Measurements from ENCODE around the gene SMIM15. TPM values are rescaled to one million over a fixed set of nuclear protein-coding genes. Genes with fewer than 3 reads are reported as not detected.
"Not testable (repeated sequence)": the region's sequence is repeated elsewhere in the genome, so short reads cannot be mapped to it uniquely, and the experiment has no call there.

Gene SMIM15
- 58.7 and 83.1 TPM in 2 replicates for total RNA-seq

GRCh38 chr5:61162010-61162831 is at the start of gene SMIM15:
Gene SMIM15 (minus strand): TSS chr5:61162468. CDS start chr5:61160171, 2,297 bp downstream.
- DNase-seq = peak; percentile 82

- DNase-seq = no peak
These were observed 45.6 kb upstream of the SMIM15 start for GRCh38 chr5:61207884-61208283.

GRCh38 chr5:61205013-61205412 is 42.7 kb upstream of the SMIM15 start:
- DNase-seq = no peak

- DNase-seq = no peak
These were observed 39.9 kb upstream of the SMIM15 start for GRCh38 chr5:61202213-61202612.

- DNase-seq = no peak
These were observed 38.4 kb upstream of the SMIM15 start for GRCh38 chr5:61200582-61201155.

GRCh38 chr5:61198606-61199005 is 36.3 kb upstream of the SMIM15 start:
- no peak for DNase-seq

GRCh38 chr5:61187826-61188225 is 25.6 kb upstream of the SMIM15 start:
- not testable (repeated sequence) for DNase-seq

GRCh38 chr5:61187352-61187751 is 25.1 kb upstream of the SMIM15 start:
- not testable (repeated sequence) for DNase-seq

GRCh38 chr5:61186634-61187033 is 24.4 kb upstream of the SMIM15 start:
- no peak for DNase-seq

- DNase-seq = no peak
These were observed 22.4 kb upstream of the SMIM15 start for GRCh38 chr5:61184708-61185107.

GRCh38 chr5:61183538-61183937 is 21.3 kb upstream of the SMIM15 start:
- DNase-seq = no peak

GRCh38 chr5:61182449-61182848 is 20.2 kb upstream of the SMIM15 start:
- peak; percentile 70 for DNase-seq

GRCh38 chr5:61180886-61181285 is 18.6 kb upstream of the SMIM15 start:
- DNase-seq = peak; percentile 14

- no peak for DNase-seq
These were observed 16.4 kb upstream of the SMIM15 start for GRCh38 chr5:61178702-61179101.

- no peak for DNase-seq
These were observed 15.4 kb upstream of the SMIM15 start for GRCh38 chr5:61177716-61178115.

- DNase-seq = no peak
These were observed 14.8 kb upstream of the SMIM15 start for GRCh38 chr5:61177070-61177469.

- DNase-seq = no peak
These were observed 14.4 kb upstream of the SMIM15 start for GRCh38 chr5:61176631-61177030.

- DNase-seq = no peak
These were observed 9.2 kb upstream of the SMIM15 start for GRCh38 chr5:61171479-61171878.

- DNase-seq = no peak
These were observed 6.7 kb upstream of the SMIM15 start for GRCh38 chr5:61168951-61169350.

GRCh38 chr5:61167382-61167781 is 5.1 kb upstream of the SMIM15 start:
- peak; percentile 75 for DNase-seq

GRCh38 chr5:61163905-61164304 is 1.6 kb upstream of the SMIM15 start:
- no peak for DNase-seq

- peak; percentile 28 for DNase-seq
These were observed 732 bp upstream of the SMIM15 start for GRCh38 chr5:61162832-61163567.

- no peak for DNase-seq
These were observed 1.8 kb downstream of the SMIM15 start for GRCh38 chr5:61160497-61160896.

GRCh38 chr5:61159836-61160235 is 2.4 kb downstream of the SMIM15 start:
- DNase-seq = no peak
